GM12801 (cell line): ENCODE results near the gene ZFYVE28.

ENCODE experiments used
- CTCF ChIP-seq: IDR thresholded peaks from one replicate; pipeline ENCODE4 v1.5.1; 2011; ENCODE audit warnings: control low read depth; ENCODE audit not compliant: insufficient read length; ENCODE audit errors: extremely low read depth

Gene ZFYVE28

GRCh38 chr4:2413821-2414610, 4.4 kb downstream of the ZFYVE28 start:
- TF ChIP-seq CTCF = no peak

GRCh38 chr4:2412885-2413716, 5.3 kb downstream of the ZFYVE28 start:
- no peak for TF ChIP-seq CTCF

GRCh38 chr4:2412534-2412884, 5.9 kb downstream of the ZFYVE28 start:
- no peak for TF ChIP-seq CTCF

- no peak for TF ChIP-seq CTCF
These were observed 6.5 kb downstream of the ZFYVE28 start for GRCh38 chr4:2411786-2412510.

GRCh38 chr4:2409381-2409783, 9.1 kb downstream of the ZFYVE28 start:
- TF ChIP-seq CTCF = no peak

- no peak for TF ChIP-seq CTCF
These were observed 9.5 kb downstream of the ZFYVE28 start for GRCh38 chr4:2408976-2409375.

- TF ChIP-seq CTCF = no peak
These were observed 10.0 kb downstream of the ZFYVE28 start for GRCh38 chr4:2408401-2408958.
